CMK (cell line): Measurements from ENCODE around the gene TNFRSF13B.
"Not testable (repeated sequence)": the region's sequence is repeated elsewhere in the genome, so short reads cannot be mapped to it uniquely, and the experiment has no call there.

Source experiments
- DNase-seq: peaks from one replicate; pipeline ENCODE4 v3.0.0-alpha.2; 2010; ENCODE audit warnings: low read depth

TNFRSF13B gene

DNA sequence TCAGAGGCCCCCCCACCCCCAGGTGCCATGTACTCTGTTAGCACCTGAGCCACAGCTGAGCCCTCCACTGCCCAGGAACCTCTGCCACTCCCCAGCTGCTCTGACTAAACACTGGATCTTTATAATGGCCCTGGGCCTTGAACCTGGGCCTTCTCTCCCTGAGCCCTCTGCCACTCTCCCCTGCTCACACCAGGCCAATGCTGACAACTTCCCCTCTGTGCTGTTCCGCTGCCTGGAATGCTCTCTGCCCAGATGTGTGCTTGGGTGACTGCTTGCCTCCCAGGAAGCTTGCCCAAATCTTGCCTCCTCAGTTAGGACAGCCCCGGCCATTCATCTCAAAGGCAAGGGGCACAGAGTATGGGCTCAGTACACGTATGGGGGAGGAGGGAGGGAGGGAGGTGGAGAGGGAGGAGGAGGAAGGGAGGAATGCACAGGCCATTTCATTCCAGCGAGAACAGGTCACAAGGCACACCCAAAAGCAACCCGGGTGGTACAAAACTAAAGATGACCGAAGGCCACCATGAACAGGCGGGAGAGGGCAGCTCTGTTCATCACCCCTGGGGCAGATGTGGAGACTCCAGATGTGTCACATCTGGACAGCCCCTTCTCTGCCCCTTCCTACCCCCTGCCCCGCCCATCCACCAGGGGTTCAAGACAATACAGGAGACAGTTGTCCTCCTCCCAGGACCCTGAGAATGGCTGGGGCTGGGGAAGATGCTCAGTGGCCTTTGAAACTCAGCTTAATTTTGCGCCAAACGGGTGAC lies 15.3 kb upstream of the TNFRSF13B start:
- DNase-seq: no peak

DNA sequence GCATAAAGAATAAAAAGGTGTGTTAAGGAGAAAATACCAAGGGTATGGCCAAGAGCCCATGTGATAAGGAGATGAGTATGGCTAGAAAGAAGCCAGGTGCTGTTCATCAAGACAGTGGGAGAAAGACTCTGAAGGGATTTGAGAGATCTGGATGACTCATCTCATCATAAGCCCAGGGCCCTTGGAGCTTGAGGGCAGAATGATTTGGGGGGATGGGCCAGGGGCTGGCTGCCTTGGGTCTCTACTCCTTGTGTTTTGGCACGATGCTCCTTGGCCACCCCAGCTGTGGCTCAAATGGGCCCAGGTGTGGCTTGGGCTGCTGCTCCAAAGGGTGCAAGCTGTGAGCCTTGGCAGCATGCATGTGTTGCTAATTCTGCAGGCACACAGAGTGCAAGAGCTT lies 14.5 kb upstream of the TNFRSF13B start:
- no peak for DNase-seq

DNA sequence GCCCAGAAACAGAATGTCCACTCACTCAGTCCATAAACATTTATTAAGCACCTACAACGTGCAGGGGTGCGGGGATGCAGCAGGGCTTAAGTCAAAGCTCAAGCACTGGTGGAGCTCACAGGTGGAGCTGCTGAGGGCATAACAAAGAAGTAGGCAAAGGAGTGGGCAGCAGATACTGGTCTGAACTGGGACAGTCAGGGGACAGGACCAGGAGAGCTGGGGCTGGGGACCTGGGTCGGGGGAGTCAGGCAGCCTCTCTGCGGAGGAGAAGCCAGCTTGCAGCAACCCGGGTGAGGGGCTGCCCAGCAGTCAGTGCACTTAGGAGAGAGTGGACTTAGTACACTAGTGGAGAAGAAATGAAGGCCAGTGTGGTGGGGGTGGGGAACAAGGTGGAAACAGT lies 10.0 kb upstream of the TNFRSF13B start:
- no peak for DNase-seq

DNA sequence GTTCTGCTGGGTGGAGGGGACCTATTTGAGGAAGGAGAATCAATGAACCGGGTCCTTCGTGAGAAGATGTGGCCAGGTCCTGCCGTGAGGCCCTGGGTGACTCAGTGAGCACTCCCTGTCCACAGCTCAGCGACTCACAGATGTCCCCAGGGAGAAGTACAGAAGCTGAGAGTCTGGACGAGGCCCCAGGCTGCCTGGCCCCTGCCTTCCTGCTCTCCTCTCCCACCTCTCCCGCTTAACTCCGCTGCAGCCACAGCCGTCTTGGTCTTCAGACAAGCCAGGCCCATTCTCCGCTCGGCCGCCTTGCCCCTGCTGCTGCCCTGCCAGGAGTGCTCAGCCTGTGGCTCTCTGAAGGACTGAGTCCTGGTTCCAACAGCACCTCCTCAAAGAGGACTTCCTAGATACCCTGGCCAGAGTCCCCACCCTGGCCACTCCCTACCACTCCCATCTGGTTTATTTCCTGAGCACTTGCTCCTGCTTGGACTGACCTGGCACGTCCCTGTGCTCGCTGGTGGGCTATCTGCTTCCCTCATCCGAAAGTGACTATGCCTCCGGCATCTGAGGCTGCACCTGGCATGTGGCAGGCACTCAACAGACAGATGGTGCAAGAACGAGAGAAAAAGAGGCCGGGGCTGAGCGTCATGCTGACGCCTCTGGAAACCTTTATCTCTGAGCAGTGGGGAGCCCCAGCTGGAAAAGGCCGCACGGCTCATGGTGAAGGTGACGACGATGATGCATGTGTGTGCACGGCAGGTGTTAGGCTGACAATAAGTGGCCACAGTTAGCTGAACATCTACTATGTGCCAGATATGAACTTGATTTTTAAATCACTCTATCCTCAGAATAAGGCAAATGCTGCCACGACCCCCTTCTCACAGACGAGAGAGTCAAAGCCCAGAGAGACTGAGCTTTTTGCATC lies 9.2 kb upstream of the TNFRSF13B start:
- DNase-seq: no peak

DNA sequence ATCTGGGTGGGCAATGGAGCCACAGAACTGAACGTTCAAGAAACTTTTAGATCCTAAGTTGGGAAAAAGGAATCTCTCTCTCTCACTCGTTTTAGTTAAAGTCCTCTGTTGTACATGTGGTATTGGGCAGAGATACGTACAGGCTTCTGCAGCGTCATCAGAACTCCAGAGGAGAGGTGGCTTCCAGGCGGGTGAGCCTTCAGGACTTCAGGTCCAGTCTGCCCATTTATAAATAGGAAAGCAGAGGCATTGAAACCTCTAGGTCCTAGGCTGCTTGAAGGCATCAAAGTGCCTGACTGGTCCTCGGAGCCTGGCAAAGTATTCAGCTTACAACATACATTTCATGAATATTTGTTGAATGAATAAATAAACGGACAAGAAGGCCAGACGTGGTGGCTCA lies 8.1 kb upstream of the TNFRSF13B start:
- no peak for DNase-seq

DNA sequence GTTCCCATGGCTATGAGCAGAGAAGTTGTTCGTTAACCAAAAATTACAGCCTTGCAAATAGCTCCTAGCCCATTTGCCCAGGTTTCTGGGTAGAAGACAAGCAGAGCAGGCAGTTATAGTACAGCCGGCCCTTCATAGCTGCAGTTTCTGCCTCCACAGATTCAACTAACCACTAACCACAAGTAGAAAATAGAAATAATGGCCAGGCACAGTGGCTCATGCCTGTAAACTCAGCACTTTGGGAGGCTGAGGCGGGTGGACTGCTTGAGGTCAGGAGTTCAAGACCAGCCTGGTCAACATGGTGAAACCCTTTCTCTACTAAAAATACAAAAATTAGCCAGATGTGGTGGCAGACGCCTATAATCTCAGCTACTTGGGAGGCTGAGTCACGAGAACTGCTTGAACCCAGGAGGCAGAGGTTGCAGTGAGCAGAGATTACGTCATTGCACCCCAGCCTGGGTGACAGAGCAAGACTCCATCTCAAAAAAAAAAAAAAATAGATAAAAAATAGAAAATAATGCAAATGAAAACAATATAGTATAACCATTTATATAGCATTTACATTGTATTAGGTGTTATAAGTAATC lies 7.4 kb upstream of the TNFRSF13B start:
- DNase-seq: not testable (repeated sequence)

DNA sequence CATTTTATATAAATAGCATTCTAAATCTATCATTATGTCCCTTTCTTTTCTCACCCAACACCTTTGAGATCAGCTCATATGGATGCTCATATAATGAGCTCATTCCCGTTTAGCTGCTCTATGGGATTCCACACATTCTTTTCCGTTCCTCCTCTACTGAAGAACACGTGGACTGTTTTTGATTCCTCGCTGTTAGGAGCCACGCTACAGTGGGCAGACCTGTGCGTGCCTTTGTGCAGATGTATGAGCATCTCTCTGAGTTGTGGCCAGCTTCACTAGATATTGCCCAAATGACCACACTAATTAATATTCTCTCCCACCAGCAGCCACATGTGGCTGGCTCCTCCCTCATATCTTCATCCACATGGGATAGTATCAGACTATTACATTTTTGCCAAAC lies 6.0 kb upstream of the TNFRSF13B start:
- DNase-seq: no peak

DNA sequence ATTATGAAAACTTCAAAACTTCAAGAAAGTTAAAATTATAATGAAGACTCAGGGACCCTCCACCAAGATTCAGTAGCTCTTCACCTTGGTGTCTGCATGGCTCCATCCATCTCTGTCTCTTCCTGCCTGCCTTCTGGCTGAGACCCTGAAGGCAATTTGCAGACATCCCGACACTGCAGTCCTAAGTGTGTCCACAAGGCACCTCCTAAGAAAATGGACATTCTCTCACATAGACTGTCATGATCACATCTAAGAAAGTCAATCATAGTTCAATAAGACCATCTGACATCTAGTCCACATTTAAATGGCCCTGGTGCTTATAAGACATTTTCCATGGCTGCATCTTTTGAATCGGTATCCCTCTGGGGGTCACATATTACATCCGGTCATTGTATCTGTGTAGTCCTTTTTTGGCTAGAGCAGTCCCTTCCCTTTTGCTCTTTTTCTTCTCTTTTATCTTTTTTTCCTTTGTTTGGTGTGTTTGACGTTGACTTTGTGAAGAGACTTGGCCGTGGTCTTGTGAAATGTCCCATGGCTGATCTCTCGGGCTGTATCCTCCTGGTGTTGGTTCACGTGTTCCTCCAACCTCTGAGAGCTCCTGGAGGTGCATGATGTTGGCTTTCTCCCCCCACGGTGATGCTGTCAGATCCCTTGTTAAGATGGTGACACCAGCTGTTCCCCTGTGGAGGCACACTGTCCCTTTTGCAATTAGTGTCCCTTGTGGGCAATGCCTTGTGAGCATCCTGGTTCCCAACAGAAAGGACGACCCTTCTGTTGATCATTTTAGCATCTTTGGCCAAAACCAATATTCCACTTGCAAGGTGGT lies 5.0 kb upstream of the TNFRSF13B start:
- no peak for DNase-seq

DNA sequence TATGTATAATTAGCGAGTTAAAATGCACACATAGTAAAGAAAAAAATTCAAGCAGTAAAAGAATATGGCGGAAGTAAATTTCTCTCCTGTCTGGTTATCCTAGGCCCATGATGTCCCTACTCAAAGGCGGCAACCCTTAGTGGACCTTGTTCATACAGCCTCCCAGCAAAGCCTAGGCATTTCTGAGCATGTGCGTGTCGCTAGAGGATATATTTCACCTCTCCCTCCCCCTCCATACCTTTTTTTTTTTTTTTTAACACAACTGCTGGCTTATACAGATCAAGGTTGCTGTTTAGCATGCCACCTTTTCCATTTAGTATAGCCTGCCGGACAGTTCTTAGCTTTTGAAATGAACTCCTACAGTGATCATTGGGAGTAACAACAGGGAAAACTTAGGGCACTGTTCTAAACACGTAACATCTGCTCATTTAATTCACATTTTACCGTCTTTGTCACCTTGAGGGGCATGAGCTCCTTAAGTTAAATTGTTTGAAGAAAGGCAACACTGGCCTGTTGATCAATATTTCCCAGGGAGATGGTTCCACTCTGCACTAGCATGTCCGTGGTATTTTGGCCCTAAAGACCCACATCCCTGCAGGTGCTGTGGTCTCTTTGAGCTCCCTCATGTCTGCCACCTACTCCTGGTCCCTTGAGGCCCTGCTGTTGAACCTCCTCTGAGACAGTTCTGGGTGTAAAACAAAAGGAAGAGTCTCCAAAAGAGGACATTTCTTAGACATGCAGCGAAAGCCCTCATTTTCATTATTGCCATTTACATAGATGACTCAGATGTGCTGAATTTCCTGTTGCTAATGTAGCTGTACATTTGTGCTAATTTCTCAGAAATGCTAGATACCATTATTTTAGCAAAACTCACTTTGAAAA lies 4.1 kb upstream of the TNFRSF13B start:
- no peak for DNase-seq

DNA sequence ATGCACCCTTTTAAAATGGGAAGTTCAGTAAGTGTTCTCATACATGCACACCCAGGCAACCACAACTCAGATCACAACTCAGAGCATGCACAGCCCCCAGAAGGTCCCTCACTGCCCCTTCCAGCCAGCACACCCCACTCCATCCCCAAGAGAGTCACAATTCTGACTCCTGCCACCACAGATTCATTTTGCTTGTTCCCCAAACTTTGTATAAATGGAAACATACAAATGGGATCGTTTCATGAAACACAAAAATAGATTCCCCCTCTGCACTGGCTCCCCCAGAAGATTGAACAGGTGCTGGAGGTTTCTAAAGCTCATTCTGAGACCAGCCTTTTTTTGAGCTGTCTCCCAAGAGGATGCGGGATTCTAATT lies 3.3 kb upstream of the TNFRSF13B start:
- no peak for DNase-seq

DNA sequence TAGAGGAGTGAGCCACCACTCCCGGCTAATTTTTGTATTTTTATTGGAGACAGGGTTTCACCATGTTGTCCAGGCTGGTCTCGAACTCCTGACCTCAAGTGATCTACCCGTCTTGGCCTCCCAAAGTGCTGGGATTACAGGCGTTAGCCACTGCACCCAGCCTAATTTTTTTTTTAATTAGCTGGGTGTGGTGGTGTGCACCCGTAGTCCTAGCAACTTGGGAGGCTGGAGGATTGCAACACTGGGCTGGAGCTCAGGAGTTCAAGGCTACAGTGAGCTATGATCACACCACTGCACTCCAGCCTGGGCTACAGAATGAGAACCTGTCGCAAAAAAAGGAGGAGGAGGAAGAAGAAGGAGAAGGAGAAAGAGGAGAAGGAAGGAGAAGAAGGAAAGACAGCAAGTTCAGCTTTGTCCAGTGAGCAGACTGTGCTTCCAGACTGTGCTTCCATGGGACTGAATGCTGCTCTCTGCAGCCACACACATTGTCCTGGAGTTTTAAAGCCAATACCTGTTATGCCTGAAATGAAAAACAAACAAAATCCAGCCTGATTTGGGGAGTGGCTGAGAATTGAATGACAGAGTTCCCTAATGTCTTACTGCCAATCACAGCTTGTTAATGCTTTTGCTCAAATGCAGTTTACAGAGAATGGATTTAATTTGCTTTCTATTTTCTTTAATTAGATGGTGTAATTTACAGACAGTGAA lies 2.8 kb upstream of the TNFRSF13B start:
- no peak for DNase-seq

DNA sequence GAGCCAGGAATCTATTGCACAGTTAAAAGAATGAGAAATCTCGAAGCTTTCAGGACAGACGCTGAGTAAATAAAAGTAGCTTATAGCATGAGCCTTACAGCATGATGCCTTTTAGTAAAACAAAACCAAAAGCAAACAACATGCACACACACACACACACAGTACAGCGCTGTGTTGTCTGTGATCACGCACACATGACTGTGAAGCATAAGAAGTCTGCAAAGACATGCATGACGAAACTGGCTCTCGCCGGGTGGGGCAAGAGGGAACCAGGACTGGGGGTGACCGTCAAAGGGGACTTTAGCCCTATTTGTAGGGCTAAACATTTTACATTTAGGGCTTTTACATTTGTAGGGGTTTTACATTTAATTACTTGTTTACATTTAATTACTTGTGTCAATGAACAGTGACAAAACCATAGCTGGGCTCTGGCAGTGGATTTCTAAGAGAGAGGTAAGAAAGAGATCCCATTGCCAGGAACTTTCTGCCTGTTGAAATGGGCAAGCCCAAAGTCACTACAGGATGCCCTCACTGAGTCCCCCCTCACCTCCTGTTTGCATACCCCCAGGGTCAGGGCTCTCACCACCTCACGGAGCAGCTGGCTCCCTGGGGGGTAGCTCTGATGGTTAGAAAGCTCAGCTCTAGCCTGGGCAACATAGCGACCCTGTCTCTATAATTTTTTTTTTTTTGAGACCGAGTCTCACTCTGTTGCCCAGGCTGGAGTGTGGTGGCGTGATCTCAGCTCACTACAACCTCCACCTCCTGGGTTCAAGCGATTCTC lies 2.0 kb upstream of the TNFRSF13B start:
- no peak for DNase-seq

DNA sequence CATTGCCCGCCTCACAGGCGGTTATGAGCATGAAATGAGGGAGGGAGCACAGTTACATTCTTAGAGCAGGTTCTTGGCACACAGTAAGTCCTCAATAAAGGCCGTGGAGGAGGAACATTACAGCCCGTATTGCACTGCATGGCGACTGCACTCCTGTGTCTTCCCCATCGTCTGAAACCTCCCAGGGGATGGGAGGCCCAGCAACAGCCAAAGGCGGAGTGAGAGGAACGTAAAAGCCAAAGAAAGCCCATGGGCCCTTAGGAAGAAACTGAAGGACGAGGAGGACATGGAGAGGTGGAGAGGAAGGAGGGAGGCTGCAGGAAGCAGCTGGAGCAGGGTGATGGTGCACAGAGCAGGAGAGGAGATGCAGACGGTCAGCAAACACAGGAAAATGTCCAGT lies 1.1 kb upstream of the TNFRSF13B start:
- not testable (repeated sequence) for DNase-seq

DNA sequence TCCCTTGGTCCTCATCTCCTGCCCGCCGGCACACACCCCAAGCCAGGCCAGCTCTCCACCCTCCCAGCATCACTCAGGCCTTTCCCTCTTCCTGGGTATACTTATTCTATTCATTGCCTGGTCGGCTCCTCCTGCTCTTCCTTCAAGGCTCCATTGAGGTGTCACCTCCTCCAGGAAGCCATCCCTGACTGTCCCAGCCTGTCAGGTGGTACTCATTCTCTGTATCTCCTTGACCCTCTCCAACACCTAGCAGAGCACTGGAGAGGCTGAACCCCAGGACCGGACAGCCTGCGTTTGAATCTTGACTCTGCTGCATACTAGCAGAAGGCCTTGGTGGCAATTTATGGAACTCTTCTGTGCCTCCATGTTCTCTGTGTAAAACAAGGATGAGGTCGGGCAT lies 428 bp upstream of the TNFRSF13B start:
- DNase-seq: no peak

DNA sequence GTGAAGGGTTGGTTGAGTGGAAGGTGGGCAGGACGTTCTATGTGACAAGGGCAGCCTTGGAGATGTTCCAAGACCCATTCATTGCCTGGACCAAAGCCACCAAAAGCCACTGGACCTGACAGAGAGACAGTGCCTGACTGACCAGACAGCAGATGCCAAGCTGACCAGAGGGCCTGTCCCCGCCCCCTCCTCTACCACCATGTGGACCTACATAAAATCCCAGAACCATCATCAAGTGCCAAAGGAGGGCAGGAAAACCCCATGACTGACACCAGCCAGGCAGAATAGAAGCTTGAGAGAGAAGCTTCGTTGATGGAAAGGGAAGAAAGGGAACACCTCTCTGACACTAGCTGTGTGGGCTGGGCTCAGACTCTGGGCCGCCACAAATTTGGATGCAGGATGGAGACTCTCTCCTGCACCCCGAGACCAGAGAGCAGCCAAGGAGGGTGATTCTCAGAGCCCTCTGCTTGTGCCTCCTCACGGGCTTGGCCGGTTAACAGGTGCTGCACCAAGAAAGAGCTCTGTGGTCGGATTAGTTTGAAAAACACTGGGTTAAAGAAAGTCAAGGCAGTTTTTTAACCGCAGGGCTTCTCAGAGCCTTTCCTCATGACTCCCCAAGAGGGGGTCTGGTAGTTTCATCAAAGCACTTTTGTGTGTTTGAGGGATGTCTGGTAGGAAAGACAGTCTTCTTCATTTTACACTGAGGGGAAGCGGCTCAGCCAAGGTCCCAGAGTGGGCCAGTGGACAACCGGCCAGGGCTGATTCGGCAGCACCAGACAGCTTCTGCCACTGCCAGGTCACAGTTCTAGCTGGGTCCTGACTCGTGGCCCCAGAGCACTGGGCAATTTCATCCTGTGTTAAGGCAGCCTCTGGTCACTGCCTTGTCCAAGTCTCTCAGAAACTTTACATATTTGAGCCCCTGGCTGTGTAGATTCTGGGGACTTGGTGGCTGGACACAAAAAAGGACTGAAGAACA lies 1.7 kb downstream of the TNFRSF13B start:
- no peak for DNase-seq

DNA sequence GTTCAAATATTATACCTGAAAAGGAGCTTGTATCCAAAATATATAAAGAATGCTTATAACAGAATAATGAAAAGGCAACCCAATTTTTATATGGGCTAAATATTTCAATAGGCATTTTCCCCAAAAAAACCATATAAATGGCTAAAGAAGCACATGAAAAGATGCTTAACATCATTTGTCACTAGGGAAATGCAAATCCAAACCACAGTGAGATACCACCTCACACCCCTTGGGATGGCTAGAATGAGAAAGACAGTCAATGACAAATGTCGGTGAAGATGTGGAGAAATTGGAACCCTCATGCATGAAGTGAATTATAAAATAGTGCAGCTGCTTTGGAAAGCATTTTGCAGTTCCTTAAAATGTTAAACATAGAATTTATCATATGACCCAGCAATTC lies 3.1 kb downstream of the TNFRSF13B start:
- DNase-seq: no peak

DNA sequence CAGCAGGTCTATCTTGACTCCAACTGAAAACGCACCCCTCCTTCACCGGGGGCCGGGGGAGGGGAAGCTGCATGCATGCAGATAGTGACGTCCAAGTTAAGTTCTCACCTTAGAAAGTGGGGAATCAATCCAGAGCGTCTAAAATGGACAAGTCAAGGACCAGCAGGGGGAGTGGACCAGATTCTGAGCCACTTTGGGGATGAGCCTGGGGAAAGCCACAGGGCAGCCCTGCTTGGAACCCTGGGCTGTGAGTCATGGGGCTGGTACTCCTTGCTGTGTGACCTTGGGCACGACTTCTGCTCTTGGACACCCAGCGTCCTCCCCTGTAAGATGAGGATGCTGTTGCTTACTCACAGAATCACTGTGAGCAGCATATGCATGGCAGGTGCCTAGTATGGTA lies 9.1 kb downstream of the TNFRSF13B start:
- no peak for DNase-seq

DNA sequence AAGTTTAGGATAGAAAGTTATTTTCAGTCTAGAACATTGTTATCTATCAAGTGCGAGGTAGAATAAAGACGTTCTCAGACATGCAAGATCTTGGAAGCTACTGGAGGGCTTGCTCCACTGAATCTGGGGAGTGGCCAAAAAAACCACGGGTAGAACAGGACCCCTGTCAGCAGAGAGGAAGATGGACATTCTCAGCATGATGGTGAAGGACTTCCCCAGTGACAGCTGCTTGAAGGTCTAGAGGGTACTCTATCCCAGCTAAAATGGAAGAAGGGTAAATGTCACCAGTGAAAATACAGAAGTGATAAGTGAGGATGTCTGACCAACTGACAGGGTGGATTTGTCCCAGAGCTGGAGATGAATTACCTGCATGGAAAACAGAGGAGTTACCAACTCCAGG lies 10.1 kb downstream of the TNFRSF13B start:
- no peak for DNase-seq
